ENCODE measurements around the gene BRPF1.

The BRPF1 gene

DNA sequence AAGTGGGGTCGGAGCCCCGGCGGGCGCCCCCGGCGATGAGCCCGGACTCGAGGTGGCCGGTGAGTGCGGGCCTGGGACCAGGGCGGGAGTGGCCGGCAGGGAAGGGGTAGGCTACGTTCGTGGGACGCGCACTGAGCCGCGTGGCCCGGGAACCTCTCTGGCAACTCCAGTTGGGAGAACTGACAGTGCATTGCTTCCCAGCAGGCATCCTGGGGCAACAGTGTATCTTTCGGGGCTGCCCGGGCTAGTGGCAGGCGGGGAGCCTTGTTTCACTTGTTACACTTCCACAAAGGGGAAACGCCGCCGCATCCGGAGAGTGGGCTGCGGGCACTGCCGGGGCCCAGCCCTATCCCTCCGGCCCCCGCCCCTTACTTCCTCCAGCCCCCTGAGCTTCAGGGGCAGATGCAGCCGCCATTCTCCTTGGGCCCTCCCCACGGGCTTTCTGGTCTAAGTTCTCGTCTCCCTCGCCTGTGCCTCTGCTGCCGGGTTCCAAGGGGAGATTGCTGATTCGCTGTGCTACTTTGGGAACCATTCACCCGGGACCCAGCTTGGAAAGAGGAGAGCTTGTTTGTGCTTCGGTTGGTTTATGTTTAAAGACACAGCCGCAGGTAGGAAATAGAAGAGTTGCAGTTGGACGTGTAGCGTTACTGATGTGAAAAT is 675 bp downstream of the BRPF1 start:
- Histone ChIP-seq H3K27ac (ENCODE audit: poor library complexity, severe bottlenecking) (peak overlapping the region; percentile 70), H3K4me3 (ENCODE audit: severe bottlenecking) (peak overlapping the region; percentile 65), H3K4me1 (ENCODE audit: insufficient read depth, poor library complexity, severe bottlenecking) (no peaks in the 10 kb centered on the region), H3K36me3 (ENCODE audit: low read depth) (peaks cover 23% of the 10 kb centered on the region), H3K27me3 (ENCODE audit: insufficient read depth, poor library complexity, severe bottlenecking) (no peaks in the 10 kb centered on the region), H3K9me3 (ENCODE audit: severe bottlenecking) (no peaks in the 10 kb centered on the region)
- TF ChIP-seq, protein P1, sequence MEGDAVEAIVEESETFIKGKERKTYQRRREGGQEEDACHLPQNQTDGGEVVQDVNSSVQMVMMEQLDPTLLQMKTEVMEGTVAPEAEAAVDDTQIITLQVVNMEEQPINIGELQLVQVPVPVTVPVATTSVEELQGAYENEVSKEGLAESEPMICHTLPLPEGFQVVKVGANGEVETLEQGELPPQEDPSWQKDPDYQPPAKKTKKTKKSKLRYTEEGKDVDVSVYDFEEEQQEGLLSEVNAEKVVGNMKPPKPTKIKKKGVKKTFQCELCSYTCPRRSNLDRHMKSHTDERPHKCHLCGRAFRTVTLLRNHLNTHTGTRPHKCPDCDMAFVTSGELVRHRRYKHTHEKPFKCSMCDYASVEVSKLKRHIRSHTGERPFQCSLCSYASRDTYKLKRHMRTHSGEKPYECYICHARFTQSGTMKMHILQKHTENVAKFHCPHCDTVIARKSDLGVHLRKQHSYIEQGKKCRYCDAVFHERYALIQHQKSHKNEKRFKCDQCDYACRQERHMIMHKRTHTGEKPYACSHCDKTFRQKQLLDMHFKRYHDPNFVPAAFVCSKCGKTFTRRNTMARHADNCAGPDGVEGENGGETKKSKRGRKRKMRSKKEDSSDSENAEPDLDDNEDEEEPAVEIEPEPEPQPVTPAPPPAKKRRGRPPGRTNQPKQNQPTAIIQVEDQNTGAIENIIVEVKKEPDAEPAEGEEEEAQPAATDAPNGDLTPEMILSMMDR (IDR thresholded peaks at IDR 0.05; ENCODE audit: poor library complexity, severe bottlenecking): no peak
- no peak for DNase-seq (ENCODE audit: low spot score)
- no peak for ATAC-seq (ENCODE audit: low read depth)

DNA sequence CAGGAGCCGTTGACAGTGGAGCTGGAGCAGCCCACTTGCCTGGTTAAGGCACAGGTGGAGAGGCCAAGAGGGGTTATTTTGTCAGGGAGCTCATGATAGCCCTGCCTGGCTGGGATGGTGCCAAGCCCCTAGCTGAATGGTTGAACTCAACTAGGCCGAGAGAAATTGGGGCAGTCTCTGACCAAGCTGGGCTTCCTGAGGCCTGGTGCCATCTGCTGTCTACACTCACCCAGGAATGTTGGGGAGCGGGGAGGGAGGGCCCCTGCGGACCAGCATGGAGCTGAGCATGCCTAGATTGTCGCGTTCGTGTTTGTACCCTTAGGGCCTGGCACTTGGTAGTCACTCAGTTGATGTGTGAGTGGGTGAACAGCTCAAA is 1.2 kb downstream of the BRPF1 start:
- Histone ChIP-seq H3K27ac (ENCODE audit: poor library complexity, severe bottlenecking) (no peak overlapping the region), H3K9me3 (ENCODE audit: severe bottlenecking) (no peaks in the 10 kb centered on the region), H3K4me3 (ENCODE audit: severe bottlenecking) (peak overlapping the region; percentile 65), H3K4me1 (ENCODE audit: insufficient read depth, poor library complexity, severe bottlenecking) (no peaks in the 10 kb centered on the region), H3K27me3 (ENCODE audit: insufficient read depth, poor library complexity, severe bottlenecking) (no peaks in the 10 kb centered on the region), H3K36me3 (ENCODE audit: low read depth) (peaks cover 29% of the 10 kb centered on the region)
- ATAC-seq (ENCODE audit: low read depth) (no peak; the same call in 2 of the 3 replicates), DNase-seq (ENCODE audit: low spot score) (no peak)
- TF ChIP-seq, protein P1 (IDR thresholded peaks at IDR 0.05; ENCODE audit: poor library complexity, severe bottlenecking): no peak

DNA sequence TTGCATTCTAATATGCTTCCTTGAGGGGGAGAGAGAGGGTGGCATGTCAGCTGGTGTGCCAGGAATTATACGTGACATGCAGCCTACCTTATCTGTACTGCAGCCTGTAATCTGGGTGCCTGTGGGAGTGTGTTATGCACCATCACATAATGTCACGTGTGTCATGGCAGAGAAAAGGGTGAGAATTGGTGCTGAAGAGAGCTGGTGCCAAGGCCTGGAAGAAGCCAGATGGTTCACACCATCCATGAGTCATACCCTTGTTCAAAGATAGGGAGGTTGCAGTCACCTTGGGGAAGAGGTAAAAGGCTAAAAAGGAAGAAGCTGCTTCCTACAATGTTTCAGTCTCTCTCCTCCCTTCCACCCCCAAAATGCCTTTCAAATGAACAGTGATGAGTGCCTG is 5.3 kb downstream of the BRPF1 start:
- Histone ChIP-seq H3K9me3 (ENCODE audit: severe bottlenecking) (no peaks in the 10 kb centered on the region), H3K4me1 (ENCODE audit: insufficient read depth, poor library complexity, severe bottlenecking) (no peaks in the 10 kb centered on the region), H3K27me3 (ENCODE audit: insufficient read depth, poor library complexity, severe bottlenecking) (no peaks in the 10 kb centered on the region), H3K27ac (ENCODE audit: poor library complexity, severe bottlenecking) (no peak overlapping the region), H3K36me3 (ENCODE audit: low read depth) (peaks cover 70% of the 10 kb centered on the region), H3K4me3 (ENCODE audit: severe bottlenecking) (no peak overlapping the region)
- no peak for DNase-seq (ENCODE audit: low spot score)
- ATAC-seq (ENCODE audit: low read depth): no peak
- TF ChIP-seq, protein P1 (IDR thresholded peaks at IDR 0.05; ENCODE audit: poor library complexity, severe bottlenecking): no peak

DNA sequence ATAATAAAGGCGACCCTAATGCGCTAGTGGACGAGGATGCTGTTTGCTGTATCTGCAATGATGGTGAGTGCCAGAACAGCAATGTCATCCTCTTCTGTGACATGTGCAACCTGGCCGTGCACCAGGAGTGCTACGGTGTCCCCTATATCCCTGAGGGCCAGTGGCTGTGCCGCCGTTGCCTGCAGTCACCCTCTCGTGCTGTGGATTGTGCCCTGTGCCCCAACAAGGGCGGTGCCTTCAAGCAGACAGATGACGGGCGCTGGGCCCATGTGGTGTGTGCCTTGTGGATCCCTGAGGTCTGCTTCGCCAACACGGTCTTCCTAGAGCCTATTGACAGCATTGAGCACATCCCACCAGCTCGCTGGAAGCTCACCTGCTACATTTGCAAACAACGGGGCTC is 7.6 kb downstream of the BRPF1 start:
- H3K36me3 ChIP-seq (ENCODE audit: low read depth): peaks cover 93% of the 10 kb centered on the region
- no peak; the same call in 2 of the 3 replicates for ATAC-seq (ENCODE audit: low read depth)
- TF ChIP-seq, protein P1 (IDR thresholded peaks at IDR 0.05; ENCODE audit: poor library complexity, severe bottlenecking): no peak

DNA sequence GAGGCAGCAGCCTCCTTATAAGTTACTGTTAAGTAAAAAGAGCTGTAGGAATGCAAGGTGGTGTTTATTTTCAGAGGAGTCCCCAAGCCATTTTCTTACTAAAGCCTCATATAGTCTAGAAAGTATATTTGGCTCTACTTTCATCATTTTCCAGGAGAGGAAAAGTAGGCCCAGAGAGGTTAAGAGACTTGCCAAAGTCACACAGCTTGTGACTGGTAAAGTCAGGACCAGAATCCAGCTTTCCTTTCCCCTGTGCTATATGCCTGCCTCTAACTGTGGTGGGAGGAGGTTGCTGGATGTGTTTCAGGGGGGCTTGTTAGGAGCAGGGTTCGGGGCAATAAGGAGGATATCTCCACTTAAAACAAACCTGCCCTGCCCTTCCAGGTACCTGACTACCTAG is 11.0 kb downstream of the BRPF1 start:
- ATAC-seq (ENCODE audit: low read depth) (no peak), DNase-seq (ENCODE audit: low spot score) (no peak)
- H3K36me3 ChIP-seq (ENCODE audit: low read depth): peaks cover 95% of the 10 kb centered on the region

More for the DNA sequence above, 7.6 kb downstream of the BRPF1 start:
- Histone ChIP-seq H3K27me3 (ENCODE audit: insufficient read depth, poor library complexity, severe bottlenecking) (no peaks in the 10 kb centered on the region), H3K4me3 (ENCODE audit: severe bottlenecking) (no peak overlapping the region), H3K9me3 (ENCODE audit: severe bottlenecking) (no peaks in the 10 kb centered on the region), H3K27ac (ENCODE audit: poor library complexity, severe bottlenecking) (no peak overlapping the region), H3K4me1 (ENCODE audit: insufficient read depth, poor library complexity, severe bottlenecking) (no peaks in the 10 kb centered on the region)
- no peak for DNase-seq (ENCODE audit: low spot score)

More for the DNA sequence above, 11.0 kb downstream of the BRPF1 start:
- no peak overlapping the region for H3K4me3 ChIP-seq (ENCODE audit: severe bottlenecking)
- TF ChIP-seq, protein P1 (IDR thresholded peaks at IDR 0.05; ENCODE audit: poor library complexity, severe bottlenecking): no peak
- H3K4me1 ChIP-seq (ENCODE audit: insufficient read depth, poor library complexity, severe bottlenecking): no peaks in the 10 kb centered on the region
- no peaks in the 10 kb centered on the region for H3K27me3 ChIP-seq (ENCODE audit: insufficient read depth, poor library complexity, severe bottlenecking)
- no peak overlapping the region for H3K27ac ChIP-seq (ENCODE audit: poor library complexity, severe bottlenecking)
- no peaks in the 10 kb centered on the region for H3K9me3 ChIP-seq (ENCODE audit: severe bottlenecking)
